Glutamatergic neuron (in vitro differentiated cells): Measurements from ENCODE around the gene KDM1B. TPM values are rescaled to one million over a fixed set of nuclear protein-coding genes. Genes with fewer than 3 reads are reported as not detected.

Source experiments
- DNase-seq: peaks from one replicate; pipeline ENCODE4 v3.0.0; 2022
- H3K27ac Mint-ChIP-seq: one replicate; pipeline ENCODE4 v1.8.0; 2020; ENCODE audit warnings: mild to moderate bottlenecking, mixed read lengths, inconsistent platforms; ENCODE audit not compliant: unreplicated experiment
- H3K27me3 Mint-ChIP-seq: one replicate; pipeline ENCODE4 v1.8.0; 2020; ENCODE audit warnings: mild to moderate bottlenecking, moderate library complexity, mixed read lengths, inconsistent platforms; ENCODE audit not compliant: unreplicated experiment
- H3K36me3 Mint-ChIP-seq: one replicate; pipeline ENCODE4 v1.8.0; 2020; ENCODE audit warnings: mild to moderate bottlenecking, mixed read lengths, inconsistent platforms; ENCODE audit not compliant: unreplicated experiment
- H3K4me1 Mint-ChIP-seq: one replicate; pipeline ENCODE4 v1.8.0; 2020; ENCODE audit warnings: mild to moderate bottlenecking, low read depth, mixed read lengths, inconsistent platforms; ENCODE audit not compliant: unreplicated experiment
- H3K4me3 Mint-ChIP-seq: one replicate; pipeline ENCODE4 v1.8.0; 2020; ENCODE audit warnings: mild to moderate bottlenecking, mixed read lengths, inconsistent platforms; ENCODE audit not compliant: unreplicated experiment
- H3K9me3 Mint-ChIP-seq: one replicate; pipeline ENCODE4 v1.8.0; 2020; ENCODE audit warnings: mild to moderate bottlenecking, moderate library complexity, mixed read lengths, inconsistent platforms; ENCODE audit not compliant: unreplicated experiment
- total RNA-seq: library from RNA; stranded (reverse); fragmentation: NEBNext Ultra II Directional; extraction: Animal tissue kit (Norgen Biotek cat#: 25700); gene quantifications from one replicate; pipeline ENCODE4 v1.2.1, GENCODE V29; 2021; ENCODE audit not compliant: unreplicated experiment
- TF ChIP-seq, protein P1 (sequence below): fragments of 200-600 bp; sonication (generic); IDR thresholded peaks from one replicate; pipeline ENCODE4 v1.5.0; 2021; ENCODE audit not compliant: partially characterized antibody, unreplicated experiment

KDM1B gene
- total RNA-seq, 1 donor from 2014 or later: 21.1 TPM

DNA sequence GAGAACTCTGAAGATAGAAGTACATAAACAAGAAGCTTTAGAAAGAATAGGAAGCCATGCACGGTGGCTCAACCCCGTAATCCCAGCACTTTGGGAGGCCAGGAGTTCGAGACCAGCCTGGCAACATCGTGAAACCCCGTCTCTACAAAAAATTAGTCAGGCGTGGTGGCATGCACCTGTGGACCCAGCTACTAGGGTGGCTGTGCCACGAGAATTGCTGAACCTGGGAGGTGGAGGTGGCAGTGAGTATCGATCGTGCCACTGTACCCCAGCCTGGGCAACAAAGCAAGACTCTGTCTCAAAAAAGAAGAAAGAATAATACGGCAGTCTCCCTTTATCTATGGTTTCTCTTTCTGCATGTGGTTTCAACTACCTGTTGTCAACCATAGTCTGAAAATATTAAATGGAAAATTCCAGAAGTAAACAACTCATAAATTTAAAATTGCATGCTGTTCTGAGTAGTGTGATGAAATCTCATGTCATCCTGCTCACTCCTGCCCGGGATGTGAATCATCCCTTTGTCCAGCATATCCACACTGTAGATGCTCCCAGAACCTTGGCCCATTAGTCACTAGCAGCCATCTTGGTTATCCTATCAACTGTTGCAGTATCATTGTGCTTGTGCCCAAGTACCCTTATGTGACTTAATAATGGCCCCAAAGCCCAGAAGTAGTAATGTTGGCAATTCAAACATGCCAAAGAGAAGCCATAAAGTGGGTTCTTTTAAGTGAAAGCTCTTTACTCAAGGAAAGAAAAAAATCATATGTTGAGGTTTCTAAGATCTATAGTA lies 87.0 kb downstream of the KDM1B start:
- DNase-seq: no peak
- Mint-ChIP-seq H3K27ac (no peak overlapping the region), H3K9me3 (no peaks in the 10 kb centered on the region), H3K4me1 (no peaks in the 10 kb centered on the region), H3K36me3 (no peaks in the 10 kb centered on the region), H3K27me3 (peaks cover 1% of the 10 kb centered on the region), H3K4me3 (no peak overlapping the region)
- TF ChIP-seq, protein P1, sequence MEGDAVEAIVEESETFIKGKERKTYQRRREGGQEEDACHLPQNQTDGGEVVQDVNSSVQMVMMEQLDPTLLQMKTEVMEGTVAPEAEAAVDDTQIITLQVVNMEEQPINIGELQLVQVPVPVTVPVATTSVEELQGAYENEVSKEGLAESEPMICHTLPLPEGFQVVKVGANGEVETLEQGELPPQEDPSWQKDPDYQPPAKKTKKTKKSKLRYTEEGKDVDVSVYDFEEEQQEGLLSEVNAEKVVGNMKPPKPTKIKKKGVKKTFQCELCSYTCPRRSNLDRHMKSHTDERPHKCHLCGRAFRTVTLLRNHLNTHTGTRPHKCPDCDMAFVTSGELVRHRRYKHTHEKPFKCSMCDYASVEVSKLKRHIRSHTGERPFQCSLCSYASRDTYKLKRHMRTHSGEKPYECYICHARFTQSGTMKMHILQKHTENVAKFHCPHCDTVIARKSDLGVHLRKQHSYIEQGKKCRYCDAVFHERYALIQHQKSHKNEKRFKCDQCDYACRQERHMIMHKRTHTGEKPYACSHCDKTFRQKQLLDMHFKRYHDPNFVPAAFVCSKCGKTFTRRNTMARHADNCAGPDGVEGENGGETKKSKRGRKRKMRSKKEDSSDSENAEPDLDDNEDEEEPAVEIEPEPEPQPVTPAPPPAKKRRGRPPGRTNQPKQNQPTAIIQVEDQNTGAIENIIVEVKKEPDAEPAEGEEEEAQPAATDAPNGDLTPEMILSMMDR: no peak

DNA sequence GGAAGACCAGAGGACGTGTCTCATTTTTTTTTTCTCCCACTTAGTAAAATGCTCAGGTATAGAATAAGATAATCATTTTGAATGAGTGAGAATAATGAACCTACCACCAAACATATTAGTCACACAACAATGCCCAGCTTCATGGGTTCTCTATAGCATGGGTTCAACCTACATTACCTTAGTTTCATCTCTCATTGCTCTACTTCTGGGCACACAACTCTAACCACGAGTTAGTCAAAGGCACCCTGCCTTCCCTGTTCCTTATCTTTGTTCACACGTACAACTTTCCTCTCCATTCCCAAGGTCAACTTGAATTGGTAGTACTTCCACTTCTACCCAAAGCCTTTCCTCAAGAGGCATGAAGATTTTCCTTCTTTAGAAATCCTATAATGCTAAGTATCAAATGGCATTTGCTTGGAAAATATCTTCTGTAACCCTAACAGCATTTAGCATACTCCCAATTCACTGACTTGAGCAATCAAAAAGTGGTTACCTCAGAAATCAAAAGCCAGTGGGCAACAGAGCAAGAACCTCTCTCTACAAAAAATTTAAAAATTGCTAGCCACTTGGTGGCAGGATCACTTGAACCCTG lies 88.2 kb downstream of the KDM1B start:
- Mint-ChIP-seq H3K9me3 (no peaks in the 10 kb centered on the region), H3K27me3 (peaks cover 1% of the 10 kb centered on the region), H3K4me1 (no peaks in the 10 kb centered on the region), H3K27ac (no peak overlapping the region), H3K36me3 (no peaks in the 10 kb centered on the region), H3K4me3 (no peak overlapping the region)
- no peak for DNase-seq
- TF ChIP-seq, protein P1: no peak

DNA sequence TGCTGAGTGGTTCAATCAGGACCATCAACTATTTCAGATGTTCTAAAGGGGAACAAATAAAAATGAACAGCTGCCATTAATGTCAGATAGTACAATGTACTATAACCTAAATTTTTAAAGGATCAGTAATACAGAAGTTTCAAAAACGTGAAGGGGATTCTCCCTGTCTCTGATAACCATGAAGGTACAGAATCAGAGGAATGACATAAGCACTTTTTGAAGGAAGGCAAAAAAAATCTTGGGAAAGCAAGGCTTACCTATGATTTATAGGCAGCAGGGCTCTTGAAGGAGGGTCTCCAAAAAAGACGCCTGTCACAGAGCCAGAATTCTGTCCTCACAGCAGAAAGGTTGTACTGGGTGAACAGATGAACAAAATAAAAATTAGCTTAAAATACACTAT lies 89.0 kb downstream of the KDM1B start:
- H3K4me3 Mint-ChIP-seq: no peak overlapping the region
- DNase-seq: no peak
- peaks cover 1% of the 10 kb centered on the region for H3K27me3 Mint-ChIP-seq
- H3K4me1 Mint-ChIP-seq: no peaks in the 10 kb centered on the region
- no peaks in the 10 kb centered on the region for H3K9me3 Mint-ChIP-seq
- no peak overlapping the region for H3K27ac Mint-ChIP-seq
- no peaks in the 10 kb centered on the region for H3K36me3 Mint-ChIP-seq
- TF ChIP-seq, protein P1: no peak

DNA sequence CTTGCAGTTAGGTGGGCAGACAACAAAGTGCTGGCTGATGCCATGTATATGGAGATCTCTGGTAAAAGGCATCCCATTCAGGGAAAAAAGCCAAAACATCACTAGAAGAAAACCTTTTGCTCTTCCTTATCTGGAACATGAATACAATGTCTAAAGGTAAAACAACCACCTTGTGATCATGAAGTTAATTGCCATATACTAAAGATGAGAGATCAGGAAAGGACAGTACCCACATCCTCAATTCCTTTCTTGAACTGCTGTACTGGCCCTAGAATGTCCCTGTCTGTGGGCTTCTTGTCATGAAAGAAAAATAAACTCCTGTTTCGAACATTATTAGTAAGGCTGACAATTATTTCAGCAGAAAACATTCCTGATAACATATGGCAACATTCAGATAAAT lies 89.9 kb downstream of the KDM1B start:
- Mint-ChIP-seq H3K4me1 (no peaks in the 10 kb centered on the region), H3K27ac (no peak overlapping the region), H3K9me3 (no peaks in the 10 kb centered on the region), H3K36me3 (no peaks in the 10 kb centered on the region), H3K4me3 (no peak overlapping the region), H3K27me3 (peaks cover 1% of the 10 kb centered on the region)
- no peak for DNase-seq
- TF ChIP-seq, protein P1: no peak

DNA sequence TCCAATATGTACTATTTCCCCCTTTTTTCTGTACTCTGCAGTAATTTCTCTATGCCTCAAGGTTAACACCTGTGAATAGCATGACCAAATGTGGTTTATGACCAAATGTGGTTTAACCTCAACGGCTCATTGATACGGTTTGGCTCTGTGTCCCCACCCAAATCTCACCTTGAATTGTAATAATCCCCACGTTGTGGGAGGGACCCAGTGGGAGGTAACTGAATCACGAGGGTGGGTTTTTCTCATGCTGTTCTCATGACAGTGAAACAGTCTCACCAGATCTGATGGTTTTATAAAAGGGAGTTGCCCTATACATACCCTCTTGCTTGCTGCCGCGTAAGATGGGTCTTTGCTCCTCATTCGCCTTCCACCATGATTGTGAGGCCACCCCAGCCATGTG lies 90.4 kb downstream of the KDM1B start:
- H3K27ac Mint-ChIP-seq: no peak overlapping the region
- TF ChIP-seq, protein P1: no peak
- H3K27me3 Mint-ChIP-seq: peaks cover 1% of the 10 kb centered on the region
- no peaks in the 10 kb centered on the region for H3K9me3 Mint-ChIP-seq
- H3K4me1 Mint-ChIP-seq: no peaks in the 10 kb centered on the region
- H3K4me3 Mint-ChIP-seq: no peak overlapping the region
- no peak for DNase-seq
- H3K36me3 Mint-ChIP-seq: no peaks in the 10 kb centered on the region
